Prostate gland (tissue), 2 donors: ENCODE data around the gene DDN. TPM values are rescaled to one million over a fixed set of nuclear protein-coding genes. Genes with fewer than 3 reads are reported as not detected.
A peak's percentile ranks its signal among the peaks of the same experiment; 100 is the strongest.

ENCODE experiments used
- DNase-seq: peaks from one replicate; pipeline ENCODE4 v3.0.0-alpha.2; 2019; ENCODE audit warnings: low spot score
- H3K27ac ChIP-seq, 2 donors: fragments of 200-600 bp; sonication (generic); 2 replicates each; pipeline ENCODE4 v1.5.1; 2017 to 2019
- H3K27me3 ChIP-seq: fragments of 200-600 bp; sonication (generic); replicated peaks from 2 replicates; pipeline ENCODE4 v1.5.1; 2019; ENCODE audit not compliant: insufficient read depth
- H3K36me3 ChIP-seq, 2 donors: fragments of 200-600 bp; sonication (generic); 1 replicate in 1 of 2; 2 replicates in 1 of 2; pipeline versions ENCODE4 v1.5.1 to v1.8.1; 2017 to 2019
- H3K4me1 ChIP-seq: fragments of 200-600 bp; sonication (generic); replicated peaks from 2 replicates; pipeline ENCODE4 v1.5.1; 2019
- H3K4me3 ChIP-seq, 2 donors: fragments of 200-600 bp; sonication (generic); 2 replicates each; pipeline ENCODE4 v1.5.1; 2017 to 2019
- H3K9me3 ChIP-seq: fragments of 200-600 bp; sonication (generic); 2 replicates; pipeline ENCODE4 v1.5.1; 2017
- POLR2A ChIP-seq: fragments of 450-650 bp; IDR thresholded peaks from one replicate; pipeline ENCODE4 v1.6.1; 2016; ENCODE audit warnings: antibody characterized with exemption, mild to moderate bottlenecking
- POLR2AphosphoS5 ChIP-seq: sonication (generic); formaldehyde crosslinking; IDR thresholded peaks from one replicate; pipeline ENCODE4 v1.6.1; 2017; ENCODE audit warnings: antibody characterized with exemption
- WGBS: methylation state at CpG from one replicate; pipeline ENCODE4 v1.1.5; 2018; 5-methylcytosine and 5-hydroxymethylcytosine counted together
- intact Hi-C: fragments of 100-400 bp; cut with DNase I; formaldehyde crosslinking; loops from one replicate; pipeline ENCODE4 v1.14.2; 2022
- total RNA-seq, 2 donors: library from RNA; depleted of rRNA; stranded (reverse); fragments of >200 nt; gene quantifications; one replicate each; pipeline ENCODE4 v1.1.0, GENCODE V29; 2016
- TF ChIP-seq, protein P1 (sequence below), 4 experiments: fragments of 200-600 bp in 2 of 4; fragments of 450-650 bp in 2 of 4; sonication (generic) in 2 of 4; IDR thresholded peaks; 1 replicate in 3 of 4; 2 replicates in 1 of 4; pipeline ENCODE4 v1.5.1; 2016 to 2019; ENCODE audit warnings: antibody characterized with exemption in 4 of 4, mild to moderate bottlenecking in 2 of 4, moderate library complexity in 2 of 4

The DDN gene
- 1 to 10 TPM in 1 of 2 donors, not detected in 1; 1.0 TPM for total RNA-seq

DNA sequence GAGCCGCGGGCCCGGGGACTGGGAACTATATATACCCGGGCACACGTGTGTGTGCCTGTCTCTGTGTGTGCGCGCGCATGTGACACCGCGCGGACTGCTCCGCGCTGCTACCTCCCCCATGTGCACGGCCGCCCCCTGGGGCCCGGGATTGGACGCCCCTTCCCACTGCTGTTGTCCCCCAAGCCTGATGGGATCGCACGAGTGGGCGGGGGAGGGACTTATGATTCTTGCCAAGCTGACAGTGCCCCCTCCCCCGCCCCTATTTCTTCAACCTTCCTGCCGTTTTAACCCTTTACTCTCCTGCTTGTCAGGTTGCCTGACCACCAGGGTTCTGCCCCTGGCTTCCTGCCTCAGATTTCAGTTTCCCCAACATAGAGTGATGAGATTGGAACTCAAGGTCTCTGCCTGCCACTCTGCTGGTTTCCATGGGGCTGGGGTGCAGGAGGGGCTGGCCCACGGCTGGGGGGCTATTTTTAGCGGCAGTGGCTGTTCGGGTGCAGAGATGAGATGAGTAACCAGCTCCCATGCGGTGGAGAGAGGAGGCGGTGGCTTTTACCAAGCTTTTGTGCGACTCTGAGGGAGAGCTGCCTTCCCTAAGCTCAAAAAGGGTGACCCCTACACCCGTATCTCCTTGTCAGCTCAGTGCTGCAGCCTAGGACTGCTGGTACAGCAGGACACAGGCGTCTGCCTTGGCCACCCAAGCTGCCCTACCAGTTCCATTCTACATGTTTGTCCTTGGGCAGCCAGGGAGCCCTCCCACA, at the start of gene DDN:
Gene DDN (minus strand): TSS at position 5 of the 761 bp plus-strand sequence. CDS start 88 bp downstream, outside the sequence.
- H3K27ac ChIP-seq, result no peak within 1 kb of the TSS
- no peaks in the 10 kb centered on the region for H3K9me3 ChIP-seq
- peaks cover 3% of the 10 kb centered on the region for H3K27me3 ChIP-seq
- H3K4me1 ChIP-seq, result peaks cover 19% of the 10 kb centered on the region
- no peak for DNase-seq
- H3K36me3 ChIP-seq, result peaks cover 0 to 3% of the 10 kb centered on the region in 2 donors
- TF ChIP-seq, protein P1, sequence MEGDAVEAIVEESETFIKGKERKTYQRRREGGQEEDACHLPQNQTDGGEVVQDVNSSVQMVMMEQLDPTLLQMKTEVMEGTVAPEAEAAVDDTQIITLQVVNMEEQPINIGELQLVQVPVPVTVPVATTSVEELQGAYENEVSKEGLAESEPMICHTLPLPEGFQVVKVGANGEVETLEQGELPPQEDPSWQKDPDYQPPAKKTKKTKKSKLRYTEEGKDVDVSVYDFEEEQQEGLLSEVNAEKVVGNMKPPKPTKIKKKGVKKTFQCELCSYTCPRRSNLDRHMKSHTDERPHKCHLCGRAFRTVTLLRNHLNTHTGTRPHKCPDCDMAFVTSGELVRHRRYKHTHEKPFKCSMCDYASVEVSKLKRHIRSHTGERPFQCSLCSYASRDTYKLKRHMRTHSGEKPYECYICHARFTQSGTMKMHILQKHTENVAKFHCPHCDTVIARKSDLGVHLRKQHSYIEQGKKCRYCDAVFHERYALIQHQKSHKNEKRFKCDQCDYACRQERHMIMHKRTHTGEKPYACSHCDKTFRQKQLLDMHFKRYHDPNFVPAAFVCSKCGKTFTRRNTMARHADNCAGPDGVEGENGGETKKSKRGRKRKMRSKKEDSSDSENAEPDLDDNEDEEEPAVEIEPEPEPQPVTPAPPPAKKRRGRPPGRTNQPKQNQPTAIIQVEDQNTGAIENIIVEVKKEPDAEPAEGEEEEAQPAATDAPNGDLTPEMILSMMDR (IDR thresholded peaks at IDR 0.05), result no peak
- no peak for TF ChIP-seq POLR2AphosphoS5
- TF ChIP-seq POLR2A, result no peak
- WGBS, result 11% methylated on average over 13 of the region's 30 CpGs
- intact Hi-C loops, result loop anchor here (5.0 kb wide), 1 partner anchor 147 kb away; the partner anchor contains the start of gene DDX23
- peak within 1 kb of the TSS; percentile 25 to 31 for H3K4me3 ChIP-seq

DNA sequence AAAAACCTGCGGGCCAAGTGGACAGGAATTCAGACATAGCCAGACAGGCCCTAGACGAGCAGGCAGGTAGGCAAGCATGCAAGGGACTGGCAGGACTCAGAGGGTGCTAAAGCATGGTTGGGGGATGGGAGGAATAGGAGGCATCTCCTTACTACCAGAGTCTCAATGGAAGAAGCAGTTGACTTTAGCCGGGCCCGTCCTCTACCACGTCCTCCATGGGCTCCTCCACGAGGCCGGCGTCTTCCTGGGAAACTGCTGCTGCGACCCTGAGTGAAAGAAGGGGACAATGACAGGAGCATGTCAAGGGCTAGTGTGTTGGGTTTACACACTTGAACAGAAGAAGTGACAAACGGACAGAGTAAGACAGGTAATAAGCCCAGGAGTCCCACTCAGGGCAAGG, 49.8 kb upstream of the DDN start:
- no peak overlapping the region for H3K4me3 ChIP-seq
- 93% methylated on average over 10 of the region's 10 CpGs for WGBS
- DNase-seq, result no peak
- H3K27ac ChIP-seq, result no peak overlapping the region
- intact Hi-C loops, result no loop called here
- no peaks in the 10 kb centered on the region for H3K4me1 ChIP-seq
- H3K9me3 ChIP-seq, result no peaks in the 10 kb centered on the region
- no peaks in the 10 kb centered on the region for H3K27me3 ChIP-seq
- TF ChIP-seq POLR2AphosphoS5, result no peak
- no peak for TF ChIP-seq POLR2A
- TF ChIP-seq, protein P1 (IDR thresholded peaks at IDR 0.05), result no peak
- H3K36me3 ChIP-seq, result peaks cover 54 to 70% of the 10 kb centered on the region in 2 donors

DNA sequence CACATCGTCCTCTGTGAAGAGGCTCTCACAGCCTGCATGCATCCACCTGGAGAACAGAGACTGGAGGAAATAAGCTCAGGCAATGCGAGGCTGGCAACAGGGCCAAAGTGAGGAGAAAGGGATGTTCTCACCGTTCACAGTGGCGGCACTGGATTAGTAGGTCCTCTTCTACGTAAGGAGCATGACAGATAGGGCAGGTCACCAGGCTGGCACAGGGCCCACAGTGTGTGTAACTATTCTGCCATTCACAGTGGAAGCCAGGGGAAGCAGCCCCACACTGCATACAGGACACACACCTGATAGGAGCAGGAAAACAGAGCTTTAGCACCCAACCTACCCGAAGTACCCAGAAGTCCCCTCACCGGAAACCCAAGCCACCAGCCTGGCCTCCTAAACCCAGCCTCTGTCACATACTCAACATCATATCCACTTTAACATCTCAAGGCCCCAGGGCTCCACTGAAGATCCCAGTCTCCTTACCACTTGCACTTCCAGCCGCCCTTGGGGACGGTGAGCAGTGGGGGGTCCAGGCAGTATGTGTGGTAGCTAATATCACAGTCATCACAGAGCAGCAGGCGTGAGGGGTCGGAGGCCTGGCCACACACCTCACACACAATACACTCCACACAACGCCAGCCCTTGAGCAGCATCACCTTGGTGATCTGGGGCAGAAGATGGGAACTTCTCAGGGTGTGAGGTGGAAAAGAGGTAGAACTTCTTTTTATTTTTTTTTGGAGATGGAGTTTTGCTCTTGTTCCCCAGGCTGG, 47.1 kb upstream of the DDN start:
- 91% methylated on average over 12 of the region's 12 CpGs for WGBS

DNA sequence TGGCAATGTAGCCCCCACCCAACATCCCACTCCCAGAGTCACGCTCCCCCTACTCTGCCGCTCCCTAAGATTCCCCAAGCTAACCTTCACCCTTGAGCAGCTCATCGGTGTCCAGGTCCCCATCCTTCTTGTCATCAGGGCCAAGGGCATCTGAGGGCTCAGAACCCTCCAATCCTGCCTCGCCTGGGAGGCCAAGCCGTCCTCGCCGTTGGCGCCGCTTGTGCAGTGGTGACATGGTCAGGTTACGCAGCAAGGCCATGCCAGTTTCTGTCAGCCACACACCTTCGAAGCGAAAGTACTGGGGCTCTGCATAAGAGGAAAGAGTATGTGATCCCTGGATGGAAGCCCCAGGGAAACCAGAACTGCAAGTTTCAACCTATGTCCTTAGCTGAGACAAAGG, 45.5 kb upstream of the DDN start:
- H3K36me3 ChIP-seq, result peaks cover 50 to 76% of the 10 kb centered on the region in 2 donors

More for the DNA sequence above, 47.1 kb upstream of the DDN start:
- TF ChIP-seq POLR2AphosphoS5 (no peak), POLR2A (no peak)
- TF ChIP-seq, protein P1 (IDR thresholded peaks at IDR 0.05), result no peak
- Histone ChIP-seq H3K4me3 (no peak overlapping the region), H3K36me3 (peaks cover 57 to 70% of the 10 kb centered on the region in 2 donors), H3K9me3 (no peaks in the 10 kb centered on the region), H3K27ac (no peak overlapping the region), H3K4me1 (no peaks in the 10 kb centered on the region), H3K27me3 (no peaks in the 10 kb centered on the region)
- no peak for DNase-seq
- intact Hi-C loops, result no loop called here

DNA sequence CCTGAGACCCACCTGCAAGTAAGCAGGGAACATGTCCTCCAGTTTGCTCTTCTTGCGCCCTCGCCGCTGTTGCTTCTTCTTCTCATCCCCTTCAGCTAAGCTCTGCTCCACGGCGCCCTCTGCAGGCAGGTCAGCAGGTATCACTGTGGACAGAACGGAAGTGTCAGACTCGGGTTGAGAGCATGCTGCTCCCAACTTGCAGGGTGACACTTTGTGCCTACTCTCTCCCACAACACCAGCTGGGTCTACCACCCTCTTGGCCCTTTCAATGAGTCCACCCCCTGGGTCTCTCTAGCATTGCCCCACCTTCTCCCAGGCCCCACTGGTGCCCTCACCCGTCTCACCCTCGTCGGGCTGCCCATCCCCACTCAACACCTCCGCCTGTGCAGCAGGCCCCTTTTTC, 44.7 kb upstream of the DDN start:
- H3K36me3 ChIP-seq, result peaks cover 44 to 78% of the 10 kb centered on the region in 2 donors

More for the DNA sequence above, 45.5 kb upstream of the DDN start:
- WGBS, result 94% methylated on average over 12 of the region's 12 CpGs
- H3K27ac ChIP-seq, result no peak overlapping the region
- no peaks in the 10 kb centered on the region for H3K4me1 ChIP-seq
- H3K27me3 ChIP-seq, result no peaks in the 10 kb centered on the region
- no peak for TF ChIP-seq POLR2AphosphoS5
- TF ChIP-seq POLR2A, result no peak
- H3K4me3 ChIP-seq, result no peak overlapping the region
- H3K9me3 ChIP-seq, result no peaks in the 10 kb centered on the region
- no peak for DNase-seq
- intact Hi-C loops, result no loop called here

More for the DNA sequence above, 44.7 kb upstream of the DDN start:
- no peak for DNase-seq
- H3K4me3 ChIP-seq, result no peak overlapping the region
- no peaks in the 10 kb centered on the region for H3K4me1 ChIP-seq
- no peak for TF ChIP-seq POLR2AphosphoS5
- TF ChIP-seq POLR2A, result no peak
- TF ChIP-seq, protein P1 (IDR thresholded peaks at IDR 0.05), result peak; percentile 13 to 52 (median 38)
- intact Hi-C loops, result no loop called here
- 54% methylated on average over 11 of the region's 11 CpGs for WGBS
- no peak overlapping the region for H3K27ac ChIP-seq
- no peaks in the 10 kb centered on the region for H3K9me3 ChIP-seq
- H3K27me3 ChIP-seq, result no peaks in the 10 kb centered on the region
